Vagina (tissue), 2 donors: Measurements from ENCODE around the gene NKAIN4.

Experiments used
- CTCF ChIP-seq, 3 experiments: fragments of 450-650 bp in 2 of 3; fragments of 200-600 bp in 1 of 3; sonication (generic) in 1 of 3; IDR thresholded peaks; one replicate each; pipeline ENCODE4 v1.5.1; 2017 to 2019; ENCODE audit warnings: antibody characterized with exemption in 3 of 3, mild to moderate bottlenecking in 2 of 3, moderate library complexity in 2 of 3
- POLR2AphosphoS5 ChIP-seq, 2 donors: sonication (generic); formaldehyde crosslinking; IDR thresholded peaks; one replicate each; pipeline ENCODE4 v1.9.0; 2017; ENCODE audit warnings: antibody characterized with exemption in 2 of 2, mild to moderate bottlenecking in 2 of 2, low read depth in 1 of 2; ENCODE audit not compliant: insufficient read depth in 1 of 2

GRCh38 chr20:63267691-63268090 is 13.4 kb upstream of the NKAIN4 start:
- no peak for TF ChIP-seq CTCF (IDR thresholded peaks at IDR 0.05)
- no peak for TF ChIP-seq POLR2AphosphoS5 (IDR thresholded peaks at IDR 0.05; ENCODE audit: insufficient read depth in 1 of 2, low read depth in 1 of 2)
